Right atrium auricular region (tissue), 2 donors: ENCODE measurements around the gene CAMTA1. TPM values are rescaled to one million over a fixed set of nuclear protein-coding genes. Genes with fewer than 3 reads are reported as not detected.

Experiments
- DNase-seq: peaks from one replicate; pipeline ENCODE4 v3.0.0-alpha.2; 2019; ENCODE audit warnings: low spot score
- H3K27ac ChIP-seq, 2 donors: fragments of 200-600 bp; sonication (generic); 1 replicate in 1 of 2; 2 replicates in 1 of 2; pipeline ENCODE4 v1.5.1; 2016 to 2019
- H3K27me3 ChIP-seq, 2 donors: fragments of 200-600 bp; sonication (generic); one replicate each; pipeline versions ENCODE4 v1.5.1 to v1.6.0; 2017 to 2019
- H3K36me3 ChIP-seq: fragments of 200-600 bp; sonication (generic); one replicate; pipeline ENCODE4 v1.5.1; 2016
- H3K4me1 ChIP-seq, 2 donors: fragments of 200-600 bp; sonication (generic); one replicate each; pipeline versions ENCODE4 v1.5.1 to v1.6.0; 2017 to 2019
- H3K4me3 ChIP-seq, 2 donors: fragments of 200-600 bp; sonication (generic); 1 replicate in 1 of 2; 2 replicates in 1 of 2; pipeline ENCODE4 v1.5.1; 2017 to 2019; ENCODE audit warnings: mild to moderate bottlenecking in 1 of 2, moderate library complexity in 1 of 2
- H3K9me3 ChIP-seq, 2 donors: fragments of 200-600 bp; sonication (generic); one replicate each; pipeline ENCODE4 v1.5.1; 2019
- CTCF ChIP-seq, 2 donors: fragments of 200-600 bp; sonication (generic); IDR thresholded peaks; one replicate each; pipeline ENCODE4 v1.5.1; 2019; ENCODE audit warnings: antibody characterized with exemption in 2 of 2
- total RNA-seq, 2 donors: library from RNA; depleted of rRNA; stranded (reverse); fragments of >200 nt; gene quantifications; one replicate each; pipeline ENCODE4 v1.1.0, GENCODE V29; 2016

CAMTA1 gene
- total RNA-seq, 2 donors from 2014 or later = 132 to 190 TPM

GRCh38 chr1:7372477-7373120, 587.3 kb downstream of the CAMTA1 start:
- H3K4me1 ChIP-seq = no peaks in the 10 kb centered on the region
- no peak overlapping the region for H3K27ac ChIP-seq
- H3K9me3 ChIP-seq = no peaks in the 10 kb centered on the region
- no peak for DNase-seq
- H3K4me3 ChIP-seq = no peak overlapping the region
- no peaks in the 10 kb centered on the region for H3K36me3 ChIP-seq
- TF ChIP-seq CTCF (IDR thresholded peaks at IDR 0.05) = no peak
- H3K27me3 ChIP-seq = no peaks in the 10 kb centered on the region

GRCh38 chr1:7373251-7373650, 588.0 kb downstream of the CAMTA1 start:
- no peak for DNase-seq
- Histone ChIP-seq H3K9me3 (no peaks in the 10 kb centered on the region), H3K4me1 (no peaks in the 10 kb centered on the region), H3K27me3 (no peaks in the 10 kb centered on the region), H3K27ac (no peak overlapping the region), H3K4me3 (no peak overlapping the region), H3K36me3 (no peaks in the 10 kb centered on the region)
- TF ChIP-seq CTCF (IDR thresholded peaks at IDR 0.05) = no peak

DNA sequence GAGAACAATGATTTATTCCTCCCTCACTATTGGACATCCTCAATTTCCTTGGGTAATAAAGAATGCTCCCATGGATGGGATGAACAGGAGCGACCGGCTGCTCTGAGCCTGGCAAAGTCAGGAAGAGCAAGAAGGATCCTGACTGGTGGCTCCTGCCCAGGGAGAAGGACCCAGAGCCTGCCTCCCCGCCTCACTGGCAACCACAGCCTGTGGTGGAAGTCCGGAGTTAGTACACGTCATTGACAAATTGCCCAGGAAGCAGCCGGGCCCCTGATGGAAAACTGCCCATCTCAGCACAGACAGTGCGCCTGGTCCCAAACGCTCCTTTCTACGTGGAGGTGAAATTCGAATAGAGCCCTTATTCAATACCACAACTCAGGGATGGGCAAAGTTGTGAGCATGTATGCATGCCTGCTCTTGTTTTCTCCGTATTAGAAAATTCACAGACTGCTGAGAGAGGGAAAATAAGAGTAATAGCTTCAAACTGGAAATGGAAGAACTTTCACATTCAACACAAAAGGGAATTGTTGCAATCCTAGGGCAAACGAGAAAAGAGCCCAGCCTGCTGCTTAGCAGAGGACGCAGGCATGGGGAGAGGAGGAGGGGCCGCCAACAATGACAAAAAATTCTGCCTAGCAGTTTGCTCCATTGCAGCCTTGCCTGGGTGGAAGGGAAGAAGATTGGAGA, 588.8 kb downstream of the CAMTA1 start:
- no peak for DNase-seq
- no peaks in the 10 kb centered on the region for H3K9me3 ChIP-seq
- H3K4me3 ChIP-seq = no peak overlapping the region
- H3K27me3 ChIP-seq = no peaks in the 10 kb centered on the region
- H3K4me1 ChIP-seq = peaks cover 0 to 5% of the 10 kb centered on the region in 2 donors
- no peaks in the 10 kb centered on the region for H3K36me3 ChIP-seq
- TF ChIP-seq CTCF (IDR thresholded peaks at IDR 0.05) = no peak
- no peak overlapping the region for H3K27ac ChIP-seq

DNA sequence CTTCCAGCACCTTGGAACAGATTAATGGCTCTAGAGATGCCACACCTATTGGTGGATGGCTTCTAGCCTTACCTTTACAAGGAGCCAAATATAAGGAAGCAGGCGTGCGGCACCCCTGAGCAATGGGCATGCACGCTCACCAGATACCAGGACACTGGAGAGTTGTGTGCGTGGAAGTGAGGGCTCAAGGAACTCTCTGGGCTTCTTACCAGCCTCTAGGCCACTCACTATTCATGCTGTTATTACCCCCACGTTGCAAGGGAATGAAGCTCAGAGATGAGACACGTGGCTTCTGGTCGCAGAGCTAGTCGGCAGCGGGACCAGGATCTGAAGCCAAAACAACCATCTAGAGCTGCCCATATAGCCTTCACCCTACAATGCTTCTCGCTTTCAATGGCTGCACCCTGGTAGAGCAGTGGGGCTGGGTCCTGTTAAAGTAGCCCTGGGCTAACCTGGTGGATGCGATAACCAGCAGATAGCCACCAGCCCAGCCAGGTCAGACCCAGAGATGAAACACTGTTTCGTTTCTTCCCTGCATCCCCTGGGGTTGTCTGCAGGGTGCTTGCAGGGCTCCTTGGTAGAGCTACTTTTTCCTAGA, 589.4 kb downstream of the CAMTA1 start:
- Histone ChIP-seq H3K4me3 (no peak overlapping the region), H3K27me3 (no peaks in the 10 kb centered on the region), H3K4me1 (peaks cover 0 to 12% of the 10 kb centered on the region in 2 donors), H3K36me3 (no peaks in the 10 kb centered on the region), H3K9me3 (no peaks in the 10 kb centered on the region), H3K27ac (no peak overlapping the region)
- no peak for TF ChIP-seq CTCF (IDR thresholded peaks at IDR 0.05)
- DNase-seq = no peak

DNA sequence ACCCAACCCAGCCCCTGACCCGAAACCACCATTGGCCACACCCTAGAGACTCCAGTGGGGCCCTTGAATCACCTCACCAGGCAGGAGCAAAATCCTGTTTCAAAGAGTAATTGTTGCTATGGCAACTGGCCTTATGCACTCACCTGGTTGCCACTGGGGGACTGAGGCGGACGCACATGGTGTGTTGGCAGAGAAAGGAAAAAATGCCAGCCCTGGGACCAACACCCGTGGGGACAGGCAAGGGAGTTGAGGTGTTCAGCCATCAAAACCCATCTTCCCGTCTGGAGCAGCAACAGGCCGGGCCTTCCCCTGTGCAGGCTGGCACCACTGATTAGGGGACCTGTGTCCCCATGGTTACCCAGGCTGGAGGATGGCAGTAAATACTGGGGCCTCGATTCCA, 590.1 kb downstream of the CAMTA1 start:
- no peak overlapping the region for H3K27ac ChIP-seq
- no peaks in the 10 kb centered on the region for H3K9me3 ChIP-seq
- no peak for DNase-seq
- peaks cover 0 to 14% of the 10 kb centered on the region in 2 donors for H3K4me1 ChIP-seq
- H3K27me3 ChIP-seq = no peaks in the 10 kb centered on the region
- no peak overlapping the region for H3K4me3 ChIP-seq
- no peak for TF ChIP-seq CTCF (IDR thresholded peaks at IDR 0.05)
- H3K36me3 ChIP-seq = no peaks in the 10 kb centered on the region
